ENCODE results near the gene FBXO36.

- TF ChIP-seq, protein P1, sequence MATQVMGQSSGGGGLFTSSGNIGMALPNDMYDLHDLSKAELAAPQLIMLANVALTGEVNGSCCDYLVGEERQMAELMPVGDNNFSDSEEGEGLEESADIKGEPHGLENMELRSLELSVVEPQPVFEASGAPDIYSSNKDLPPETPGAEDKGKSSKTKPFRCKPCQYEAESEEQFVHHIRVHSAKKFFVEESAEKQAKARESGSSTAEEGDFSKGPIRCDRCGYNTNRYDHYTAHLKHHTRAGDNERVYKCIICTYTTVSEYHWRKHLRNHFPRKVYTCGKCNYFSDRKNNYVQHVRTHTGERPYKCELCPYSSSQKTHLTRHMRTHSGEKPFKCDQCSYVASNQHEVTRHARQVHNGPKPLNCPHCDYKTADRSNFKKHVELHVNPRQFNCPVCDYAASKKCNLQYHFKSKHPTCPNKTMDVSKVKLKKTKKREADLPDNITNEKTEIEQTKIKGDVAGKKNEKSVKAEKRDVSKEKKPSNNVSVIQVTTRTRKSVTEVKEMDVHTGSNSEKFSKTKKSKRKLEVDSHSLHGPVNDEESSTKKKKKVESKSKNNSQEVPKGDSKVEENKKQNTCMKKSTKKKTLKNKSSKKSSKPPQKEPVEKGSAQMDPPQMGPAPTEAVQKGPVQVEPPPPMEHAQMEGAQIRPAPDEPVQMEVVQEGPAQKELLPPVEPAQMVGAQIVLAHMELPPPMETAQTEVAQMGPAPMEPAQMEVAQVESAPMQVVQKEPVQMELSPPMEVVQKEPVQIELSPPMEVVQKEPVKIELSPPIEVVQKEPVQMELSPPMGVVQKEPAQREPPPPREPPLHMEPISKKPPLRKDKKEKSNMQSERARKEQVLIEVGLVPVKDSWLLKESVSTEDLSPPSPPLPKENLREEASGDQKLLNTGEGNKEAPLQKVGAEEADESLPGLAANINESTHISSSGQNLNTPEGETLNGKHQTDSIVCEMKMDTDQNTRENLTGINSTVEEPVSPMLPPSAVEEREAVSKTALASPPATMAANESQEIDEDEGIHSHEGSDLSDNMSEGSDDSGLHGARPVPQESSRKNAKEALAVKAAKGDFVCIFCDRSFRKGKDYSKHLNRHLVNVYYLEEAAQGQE (IDR thresholded peaks at IDR 0.05; ENCODE audit: insufficient read depth in 1 of 2, low read depth in 2 of 2, low read length in 2 of 2), result no peak
- no peak for TF ChIP-seq TAF1 (IDR thresholded peaks at IDR 0.05; ENCODE audit: borderline replicate concordance, insufficient read depth, low read length)
- no peak for TF ChIP-seq SIN3A (IDR thresholded peaks at IDR 0.05; ENCODE audit: borderline replicate concordance, insufficient read depth, low read length)
- no peak for TF ChIP-seq POLR2AphosphoS5 (IDR thresholded peaks at IDR 0.05; ENCODE audit: low read depth, low read length)
Measured at GRCh38 chr2:230007931-230008707, 85.8 kb downstream of the FBXO36 start.

Measured in PFSK-1 (cell line).